ENCODE results near the gene ADAMTS2.
"Not testable (repeated sequence)": the region's sequence is repeated elsewhere in the genome, so short reads cannot be mapped to it uniquely, and the experiment has no call there.

Gene ADAMTS2

GRCh38 chr5:179217356-179217755 is 127.9 kb downstream of the ADAMTS2 start:
- Histone ChIP-seq H4K8ac (ENCODE audit: low read depth, low read length) (no peak overlapping the region), H2BK120ac (ENCODE audit: low read depth, low read length) (no peak overlapping the region), H3K9ac (ENCODE audit: low read length) (no peak overlapping the region), H3K27me3 (ENCODE audit: insufficient read depth, low read length, poor library complexity) (no peaks in the 10 kb centered on the region), H3K4me1 (ENCODE audit: control insufficient read depth, low read depth, low read length) (no peaks in the 10 kb centered on the region), H3K4me2 (ENCODE audit: low read length) (no peak overlapping the region), H3K27ac (ENCODE audit: low read depth, low read length) (no peak overlapping the region), H3K79me1 (ENCODE audit: low read length) (no peaks in the 10 kb centered on the region), H3K79me2 (ENCODE audit: control insufficient read depth, insufficient read depth, low read length) (no peaks in the 10 kb centered on the region), H4K5ac (ENCODE audit: low read length) (no peak overlapping the region), H2BK5ac (ENCODE audit: low read length) (no peak overlapping the region), H3K4me3 (ENCODE audit: low read length) (no peak overlapping the region), H3K4ac (ENCODE audit: low read depth, low read length) (no peak overlapping the region), H2AK5ac (ENCODE audit: low read length) (no peak overlapping the region), H3K36me3 (ENCODE audit: control insufficient read depth, insufficient read depth, low read length) (no peaks in the 10 kb centered on the region), H3K18ac (ENCODE audit: low read length) (no peak overlapping the region), H3K23ac (ENCODE audit: low read length) (no peak overlapping the region), H2BK15ac (replicated peaks; ENCODE audit: low read depth) (no peak overlapping the region), H3K56ac (ENCODE audit: low read length) (no peak overlapping the region)
- no peak for DNase-seq
- WGBS (ENCODE audit: extremely low coverage, insufficient coverage, low lambda C conversion rate): no CpG with 5 or more reads among the region's 3 CpGs

GRCh38 chr5:179216381-179216780 is 128.9 kb downstream of the ADAMTS2 start:
- H3K4me3 ChIP-seq (ENCODE audit: low read length); H3K79me1 ChIP-seq (ENCODE audit: low read length); H3K36me3 ChIP-seq (ENCODE audit: control insufficient read depth, insufficient read depth, low read length); H3K18ac ChIP-seq (ENCODE audit: low read length); H2BK120ac ChIP-seq (ENCODE audit: low read depth, low read length); H3K4me2 ChIP-seq (ENCODE audit: low read length); H3K27ac ChIP-seq (ENCODE audit: low read depth, low read length); H3K56ac ChIP-seq (ENCODE audit: low read length); H3K9ac ChIP-seq (ENCODE audit: low read length); H3K23ac ChIP-seq (ENCODE audit: low read length); H2BK15ac ChIP-seq (replicated peaks; ENCODE audit: low read depth); H2BK5ac ChIP-seq (ENCODE audit: low read length); H4K8ac ChIP-seq (ENCODE audit: low read depth, low read length); H3K4ac ChIP-seq (ENCODE audit: low read depth, low read length); H3K27me3 ChIP-seq (ENCODE audit: insufficient read depth, low read length, poor library complexity); H3K4me1 ChIP-seq (ENCODE audit: control insufficient read depth, low read depth, low read length); H3K79me2 ChIP-seq (ENCODE audit: control insufficient read depth, insufficient read depth, low read length); H4K5ac ChIP-seq (ENCODE audit: low read length); DNase-seq; H2AK5ac ChIP-seq (ENCODE audit: low read length): not testable (repeated sequence)
- no CpG with 5 or more reads among the region's 18 CpGs for WGBS (ENCODE audit: extremely low coverage, insufficient coverage, low lambda C conversion rate)

GRCh38 chr5:179215576-179215975 is 129.7 kb downstream of the ADAMTS2 start:
- H3K4me3 ChIP-seq (ENCODE audit: low read length): no peak overlapping the region

GRCh38 chr5:179214678-179215077 is 130.6 kb downstream of the ADAMTS2 start:
- Histone ChIP-seq H3K9ac (ENCODE audit: low read length) (no peak overlapping the region), H3K18ac (ENCODE audit: low read length) (no peak overlapping the region), H3K79me1 (ENCODE audit: low read length) (no peaks in the 10 kb centered on the region), H2BK5ac (ENCODE audit: low read length) (no peak overlapping the region), H2BK15ac (replicated peaks; ENCODE audit: low read depth) (no peak overlapping the region), H3K27me3 (ENCODE audit: insufficient read depth, low read length, poor library complexity) (no peaks in the 10 kb centered on the region), H3K56ac (ENCODE audit: low read length) (no peak overlapping the region), H3K4me3 (ENCODE audit: low read length) (no peak overlapping the region), H3K4ac (ENCODE audit: low read depth, low read length) (no peak overlapping the region), H3K27ac (ENCODE audit: low read depth, low read length) (no peak overlapping the region), H3K4me1 (ENCODE audit: control insufficient read depth, low read depth, low read length) (no peaks in the 10 kb centered on the region), H2AK5ac (ENCODE audit: low read length) (no peak overlapping the region), H4K5ac (ENCODE audit: low read length) (no peak overlapping the region), H3K36me3 (ENCODE audit: control insufficient read depth, insufficient read depth, low read length) (no peaks in the 10 kb centered on the region), H2BK120ac (ENCODE audit: low read depth, low read length) (no peak overlapping the region), H4K8ac (ENCODE audit: low read depth, low read length) (no peak overlapping the region), H3K4me2 (ENCODE audit: low read length) (no peak overlapping the region), H3K79me2 (ENCODE audit: control insufficient read depth, insufficient read depth, low read length) (no peaks in the 10 kb centered on the region), H3K23ac (ENCODE audit: low read length) (no peak overlapping the region)
- DNase-seq: no peak
- 100% methylated on average over 7 of the region's 7 CpGs for WGBS (ENCODE audit: extremely low coverage, insufficient coverage, low lambda C conversion rate)

More at GRCh38 chr5:179215576-179215975, 129.7 kb downstream of the ADAMTS2 start:
- H3K9ac ChIP-seq (ENCODE audit: low read length): no peak overlapping the region
- H3K27ac ChIP-seq (ENCODE audit: low read depth, low read length): no peak overlapping the region
- no peak overlapping the region for H3K56ac ChIP-seq (ENCODE audit: low read length)
- H3K79me1 ChIP-seq (ENCODE audit: low read length): no peaks in the 10 kb centered on the region
- no peaks in the 10 kb centered on the region for H3K27me3 ChIP-seq (ENCODE audit: insufficient read depth, low read length, poor library complexity)
- no peak overlapping the region for H3K4ac ChIP-seq (ENCODE audit: low read depth, low read length)
- H3K36me3 ChIP-seq (ENCODE audit: control insufficient read depth, insufficient read depth, low read length): no peaks in the 10 kb centered on the region
- no CpG with 5 or more reads among the region's 2 CpGs for WGBS (ENCODE audit: extremely low coverage, insufficient coverage, low lambda C conversion rate)
- no peak overlapping the region for H4K5ac ChIP-seq (ENCODE audit: low read length)
- no peaks in the 10 kb centered on the region for H3K79me2 ChIP-seq (ENCODE audit: control insufficient read depth, insufficient read depth, low read length)
- H2BK5ac ChIP-seq (ENCODE audit: low read length): no peak overlapping the region
- H3K4me2 ChIP-seq (ENCODE audit: low read length): no peak overlapping the region
- no peaks in the 10 kb centered on the region for H3K4me1 ChIP-seq (ENCODE audit: control insufficient read depth, low read depth, low read length)
- H3K18ac ChIP-seq (ENCODE audit: low read length): no peak overlapping the region
- DNase-seq: no peak
- no peak overlapping the region for H2BK15ac ChIP-seq (replicated peaks; ENCODE audit: low read depth)
- no peak overlapping the region for H4K8ac ChIP-seq (ENCODE audit: low read depth, low read length)
- H2AK5ac ChIP-seq (ENCODE audit: low read length): no peak overlapping the region
- H2BK120ac ChIP-seq (ENCODE audit: low read depth, low read length): no peak overlapping the region
- no peak overlapping the region for H3K23ac ChIP-seq (ENCODE audit: low read length)

- H3K79me1 ChIP-seq (ENCODE audit: low read length): no peaks in the 10 kb centered on the region
- no peak overlapping the region for H3K4me3 ChIP-seq (ENCODE audit: low read length)
- H3K27ac ChIP-seq (ENCODE audit: low read depth, low read length): no peak overlapping the region
- H3K79me2 ChIP-seq (ENCODE audit: control insufficient read depth, insufficient read depth, low read length): no peaks in the 10 kb centered on the region
- H3K27me3 ChIP-seq (ENCODE audit: insufficient read depth, low read length, poor library complexity): no peaks in the 10 kb centered on the region
- no peak overlapping the region for H2BK5ac ChIP-seq (ENCODE audit: low read length)
- no peak overlapping the region for H2BK15ac ChIP-seq (replicated peaks; ENCODE audit: low read depth)
- H2BK120ac ChIP-seq (ENCODE audit: low read depth, low read length): no peak overlapping the region
- no peak overlapping the region for H4K5ac ChIP-seq (ENCODE audit: low read length)
- no peak overlapping the region for H3K9ac ChIP-seq (ENCODE audit: low read length)
- H3K56ac ChIP-seq (ENCODE audit: low read length): no peak overlapping the region
- H3K4me2 ChIP-seq (ENCODE audit: low read length): no peak overlapping the region
- no peak overlapping the region for H3K18ac ChIP-seq (ENCODE audit: low read length)
- H3K23ac ChIP-seq (ENCODE audit: low read length): no peak overlapping the region
- no peak for DNase-seq
- no peaks in the 10 kb centered on the region for H3K4me1 ChIP-seq (ENCODE audit: control insufficient read depth, low read depth, low read length)
- H2AK5ac ChIP-seq (ENCODE audit: low read length): no peak overlapping the region
- H3K4ac ChIP-seq (ENCODE audit: low read depth, low read length): no peak overlapping the region
- no peak overlapping the region for H4K8ac ChIP-seq (ENCODE audit: low read depth, low read length)
- no CpG with 5 or more reads among the region's 10 CpGs for WGBS (ENCODE audit: extremely low coverage, insufficient coverage, low lambda C conversion rate)
- H3K36me3 ChIP-seq (ENCODE audit: control insufficient read depth, insufficient read depth, low read length): no peaks in the 10 kb centered on the region
Measured at GRCh38 chr5:179212870-179213269, 132.4 kb downstream of the ADAMTS2 start.

GRCh38 chr5:179211631-179212030 is 133.6 kb downstream of the ADAMTS2 start:
- H3K18ac ChIP-seq (ENCODE audit: low read length): no peak overlapping the region

More at GRCh38 chr5:179211631-179212030, 133.6 kb downstream of the ADAMTS2 start:
- H2AK5ac ChIP-seq (ENCODE audit: low read length): no peak overlapping the region
- no peaks in the 10 kb centered on the region for H3K4me1 ChIP-seq (ENCODE audit: control insufficient read depth, low read depth, low read length)
- no peak overlapping the region for H3K4me3 ChIP-seq (ENCODE audit: low read length)
- no peaks in the 10 kb centered on the region for H3K36me3 ChIP-seq (ENCODE audit: control insufficient read depth, insufficient read depth, low read length)
- H3K9ac ChIP-seq (ENCODE audit: low read length): no peak overlapping the region
- H3K56ac ChIP-seq (ENCODE audit: low read length): no peak overlapping the region
- H3K79me2 ChIP-seq (ENCODE audit: control insufficient read depth, insufficient read depth, low read length): no peaks in the 10 kb centered on the region
- WGBS (ENCODE audit: extremely low coverage, insufficient coverage, low lambda C conversion rate): no CpG with 5 or more reads among the region's 12 CpGs
- no peak overlapping the region for H3K4ac ChIP-seq (ENCODE audit: low read depth, low read length)
- no peak overlapping the region for H4K8ac ChIP-seq (ENCODE audit: low read depth, low read length)
- H2BK120ac ChIP-seq (ENCODE audit: low read depth, low read length): no peak overlapping the region
- H3K27me3 ChIP-seq (ENCODE audit: insufficient read depth, low read length, poor library complexity): no peaks in the 10 kb centered on the region
- no peak overlapping the region for H3K27ac ChIP-seq (ENCODE audit: low read depth, low read length)
- H3K79me1 ChIP-seq (ENCODE audit: low read length): no peaks in the 10 kb centered on the region
- no peak overlapping the region for H2BK5ac ChIP-seq (ENCODE audit: low read length)
- no peak overlapping the region for H3K23ac ChIP-seq (ENCODE audit: low read length)
- H3K4me2 ChIP-seq (ENCODE audit: low read length): no peak overlapping the region
- H4K5ac ChIP-seq (ENCODE audit: low read length): no peak overlapping the region
- H2BK15ac ChIP-seq (replicated peaks; ENCODE audit: low read depth): no peak overlapping the region
- no peak for DNase-seq
